Ishikawa (cell line): ENCODE results near the gene UBE2D4.

Source experiments
- CREB1 ChIP-seq: IDR thresholded peaks from 2 replicates; pipeline ENCODE4 v1.6.1; 2012; ENCODE audit warnings: low read depth
- EGR1 ChIP-seq: IDR thresholded peaks from 2 replicates; pipeline ENCODE4 v1.6.1; 2012
- EP300 ChIP-seq: IDR thresholded peaks from 2 replicates; pipeline ENCODE4 v1.6.1; 2012; ENCODE audit warnings: borderline replicate concordance
- TAF1 ChIP-seq: IDR thresholded peaks from 2 replicates; pipeline ENCODE4 v1.6.1; 2012; ENCODE audit warnings: low read depth, mild to moderate bottlenecking
- TCF12 ChIP-seq: IDR thresholded peaks from 2 replicates; pipeline ENCODE4 v1.6.1; 2012; ENCODE audit warnings: low read depth
- TEAD4 ChIP-seq: IDR thresholded peaks from 2 replicates; pipeline ENCODE4 v1.6.1; 2012
- ZBTB7A ChIP-seq: IDR thresholded peaks from 2 replicates; pipeline ENCODE4 v1.6.1; 2012; ENCODE audit warnings: low read depth
- TF ChIP-seq, protein P1 (sequence below): IDR thresholded peaks from 2 replicates; pipeline ENCODE4 v1.6.1; 2012
- TF ChIP-seq, protein P2 (sequence below): IDR thresholded peaks from 2 replicates; pipeline ENCODE4 v1.6.1; 2012; ENCODE audit warnings: low read depth, mild to moderate bottlenecking
- TF ChIP-seq, protein P3 (sequence below): IDR thresholded peaks from 2 replicates; pipeline ENCODE4 v1.6.1; 2012

DNA sequence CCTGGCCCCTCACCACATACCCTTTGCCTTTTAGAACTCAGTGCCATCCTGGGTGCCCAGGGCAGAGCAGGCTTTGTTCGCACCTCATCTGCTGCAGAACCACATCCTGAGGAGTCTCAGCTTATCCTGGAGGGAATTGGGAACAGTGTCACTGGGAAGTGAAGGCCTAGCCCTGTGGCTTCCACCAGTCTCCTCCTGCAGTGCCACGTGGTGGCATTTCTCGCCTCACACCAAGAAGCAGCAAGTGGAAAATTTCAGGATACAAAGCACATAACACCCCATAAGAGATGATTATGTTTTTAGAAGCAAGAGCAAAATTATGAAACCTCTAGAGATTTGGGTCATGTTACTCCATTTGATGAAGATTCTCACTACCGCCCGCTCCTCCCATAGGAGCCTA lies 26.8 kb downstream of the UBE2D4 start:
- TF ChIP-seq EGR1 (no peak), EP300 (no peak), TEAD4 (no peak), TAF1 (no peak), ZBTB7A (no peak), CREB1 (no peak), TCF12 (no peak)
- TF ChIP-seq, protein P1, sequence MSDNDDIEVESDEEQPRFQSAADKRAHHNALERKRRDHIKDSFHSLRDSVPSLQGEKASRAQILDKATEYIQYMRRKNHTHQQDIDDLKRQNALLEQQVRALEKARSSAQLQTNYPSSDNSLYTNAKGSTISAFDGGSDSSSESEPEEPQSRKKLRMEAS: no peak
- TF ChIP-seq, protein P2, sequence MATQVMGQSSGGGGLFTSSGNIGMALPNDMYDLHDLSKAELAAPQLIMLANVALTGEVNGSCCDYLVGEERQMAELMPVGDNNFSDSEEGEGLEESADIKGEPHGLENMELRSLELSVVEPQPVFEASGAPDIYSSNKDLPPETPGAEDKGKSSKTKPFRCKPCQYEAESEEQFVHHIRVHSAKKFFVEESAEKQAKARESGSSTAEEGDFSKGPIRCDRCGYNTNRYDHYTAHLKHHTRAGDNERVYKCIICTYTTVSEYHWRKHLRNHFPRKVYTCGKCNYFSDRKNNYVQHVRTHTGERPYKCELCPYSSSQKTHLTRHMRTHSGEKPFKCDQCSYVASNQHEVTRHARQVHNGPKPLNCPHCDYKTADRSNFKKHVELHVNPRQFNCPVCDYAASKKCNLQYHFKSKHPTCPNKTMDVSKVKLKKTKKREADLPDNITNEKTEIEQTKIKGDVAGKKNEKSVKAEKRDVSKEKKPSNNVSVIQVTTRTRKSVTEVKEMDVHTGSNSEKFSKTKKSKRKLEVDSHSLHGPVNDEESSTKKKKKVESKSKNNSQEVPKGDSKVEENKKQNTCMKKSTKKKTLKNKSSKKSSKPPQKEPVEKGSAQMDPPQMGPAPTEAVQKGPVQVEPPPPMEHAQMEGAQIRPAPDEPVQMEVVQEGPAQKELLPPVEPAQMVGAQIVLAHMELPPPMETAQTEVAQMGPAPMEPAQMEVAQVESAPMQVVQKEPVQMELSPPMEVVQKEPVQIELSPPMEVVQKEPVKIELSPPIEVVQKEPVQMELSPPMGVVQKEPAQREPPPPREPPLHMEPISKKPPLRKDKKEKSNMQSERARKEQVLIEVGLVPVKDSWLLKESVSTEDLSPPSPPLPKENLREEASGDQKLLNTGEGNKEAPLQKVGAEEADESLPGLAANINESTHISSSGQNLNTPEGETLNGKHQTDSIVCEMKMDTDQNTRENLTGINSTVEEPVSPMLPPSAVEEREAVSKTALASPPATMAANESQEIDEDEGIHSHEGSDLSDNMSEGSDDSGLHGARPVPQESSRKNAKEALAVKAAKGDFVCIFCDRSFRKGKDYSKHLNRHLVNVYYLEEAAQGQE: no peak
- TF ChIP-seq, protein P3, sequence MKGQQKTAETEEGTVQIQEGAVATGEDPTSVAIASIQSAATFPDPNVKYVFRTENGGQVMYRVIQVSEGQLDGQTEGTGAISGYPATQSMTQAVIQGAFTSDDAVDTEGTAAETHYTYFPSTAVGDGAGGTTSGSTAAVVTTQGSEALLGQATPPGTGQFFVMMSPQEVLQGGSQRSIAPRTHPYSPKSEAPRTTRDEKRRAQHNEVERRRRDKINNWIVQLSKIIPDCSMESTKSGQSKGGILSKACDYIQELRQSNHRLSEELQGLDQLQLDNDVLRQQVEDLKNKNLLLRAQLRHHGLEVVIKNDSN: no peak
